Uterus (tissue), 2 donors: ENCODE measurements around the gene DNAAF1.

Source experiments
- CTCF ChIP-seq, 4 experiments: fragments of 200-600 bp in 2 of 4; fragments of 450-650 bp in 2 of 4; sonication (generic) in 2 of 4; IDR thresholded peaks; one replicate each; pipeline ENCODE4 v1.5.1; 2016 to 2019; ENCODE audit warnings: antibody characterized with exemption in 4 of 4, mild to moderate bottlenecking in 2 of 4, moderate library complexity in 1 of 4
- POLR2A ChIP-seq, 2 donors: fragments of 450-650 bp; IDR thresholded peaks; one replicate each; pipeline ENCODE4 v1.6.1; 2016; ENCODE audit warnings: antibody characterized with exemption in 2 of 2, mild to moderate bottlenecking in 1 of 2, moderate library complexity in 1 of 2

GRCh38 chr16:84103678-84104077, 41.4 kb upstream of the DNAAF1 start:
- no peak for TF ChIP-seq CTCF (IDR thresholded peaks at IDR 0.05)
- no peak for TF ChIP-seq POLR2A (IDR thresholded peaks at IDR 0.05)
